ENCODE data around the gene DCBLD1.
"Not testable (repeated sequence)": the region's sequence is repeated elsewhere in the genome, so short reads cannot be mapped to it uniquely, and the experiment has no call there.

DCBLD1 gene

GRCh38 chr6:117497237-117497636 is 14.8 kb downstream of the DCBLD1 start:
- no peak overlapping the region for H3K4me3 ChIP-seq (ENCODE audit: low read depth, low read length)

- H3K4me3 ChIP-seq (ENCODE audit: low read depth, low read length), result no peak overlapping the region
Observed at GRCh38 chr6:117498159-117498558, 15.7 kb downstream of the DCBLD1 start.

- H3K4me3 ChIP-seq (ENCODE audit: low read depth, low read length), result no peak overlapping the region
Observed at GRCh38 chr6:117501722-117502121, 19.2 kb downstream of the DCBLD1 start.

- no peak overlapping the region for H3K4me3 ChIP-seq (ENCODE audit: low read depth, low read length)
Observed at GRCh38 chr6:117502580-117502979, 20.1 kb downstream of the DCBLD1 start.

- H3K4me3 ChIP-seq (ENCODE audit: low read depth, low read length), result no peak overlapping the region
Observed at GRCh38 chr6:117503211-117503610, 20.7 kb downstream of the DCBLD1 start.

- no peak overlapping the region for H3K4me3 ChIP-seq (ENCODE audit: low read depth, low read length)
Observed at GRCh38 chr6:117504478-117505144, 22.1 kb downstream of the DCBLD1 start.

GRCh38 chr6:117505311-117505710 is 22.8 kb downstream of the DCBLD1 start:
- H3K4me3 ChIP-seq (ENCODE audit: low read depth, low read length), result no peak overlapping the region

GRCh38 chr6:117506180-117506835 is 23.8 kb downstream of the DCBLD1 start:
- no peak overlapping the region for H3K4me3 ChIP-seq (ENCODE audit: low read depth, low read length)

- H3K4me3 ChIP-seq (ENCODE audit: low read depth, low read length), result no peak overlapping the region
Observed at GRCh38 chr6:117506907-117507306, 24.4 kb downstream of the DCBLD1 start.

GRCh38 chr6:117508450-117508971 is 26.0 kb downstream of the DCBLD1 start:
- H3K4me3 ChIP-seq (ENCODE audit: low read depth, low read length), result no peak overlapping the region

GRCh38 chr6:117509021-117509420 is 26.5 kb downstream of the DCBLD1 start:
- no peak overlapping the region for H3K4me3 ChIP-seq (ENCODE audit: low read depth, low read length)

- H3K4me3 ChIP-seq (ENCODE audit: low read depth, low read length), result no peak overlapping the region
Observed at GRCh38 chr6:117512056-117512828, 29.8 kb downstream of the DCBLD1 start.

- H3K4me3 ChIP-seq (ENCODE audit: low read depth, low read length), result no peak overlapping the region
Observed at GRCh38 chr6:117512987-117513573, 30.6 kb downstream of the DCBLD1 start.

- H3K4me3 ChIP-seq (ENCODE audit: low read depth, low read length), result no peak overlapping the region
Observed at GRCh38 chr6:117513778-117514365, 31.4 kb downstream of the DCBLD1 start.

- H3K4me3 ChIP-seq (ENCODE audit: low read depth, low read length), result no peak overlapping the region
Observed at GRCh38 chr6:117514655-117515054, 32.2 kb downstream of the DCBLD1 start.

GRCh38 chr6:117515326-117515725 is 32.9 kb downstream of the DCBLD1 start:
- H3K4me3 ChIP-seq (ENCODE audit: low read depth, low read length), result no peak overlapping the region

GRCh38 chr6:117517995-117518394 is 35.5 kb downstream of the DCBLD1 start:
- not testable (repeated sequence) for H3K4me3 ChIP-seq (ENCODE audit: low read depth, low read length)

GRCh38 chr6:117518870-117519269 is 36.4 kb downstream of the DCBLD1 start:
- no peak overlapping the region for H3K4me3 ChIP-seq (ENCODE audit: low read depth, low read length)

- no peak overlapping the region for H3K4me3 ChIP-seq (ENCODE audit: low read depth, low read length)
Observed at GRCh38 chr6:117520603-117521395, 38.3 kb downstream of the DCBLD1 start.

Data from iPS-11a (cell line).